HG03558 (cell line): Measurements from ENCODE around the gene HHIPL1.

Experiments
- ATAC-seq: cut with Tn5 transposase; IDR thresholded peaks from one replicate; pipeline ENCODE4 v1.9.1; 2021; ENCODE audit warnings: moderate number of reproducible peaks; ENCODE audit not compliant: unreplicated experiment; ENCODE audit errors: extremely low read depth

Gene HHIPL1

DNA sequence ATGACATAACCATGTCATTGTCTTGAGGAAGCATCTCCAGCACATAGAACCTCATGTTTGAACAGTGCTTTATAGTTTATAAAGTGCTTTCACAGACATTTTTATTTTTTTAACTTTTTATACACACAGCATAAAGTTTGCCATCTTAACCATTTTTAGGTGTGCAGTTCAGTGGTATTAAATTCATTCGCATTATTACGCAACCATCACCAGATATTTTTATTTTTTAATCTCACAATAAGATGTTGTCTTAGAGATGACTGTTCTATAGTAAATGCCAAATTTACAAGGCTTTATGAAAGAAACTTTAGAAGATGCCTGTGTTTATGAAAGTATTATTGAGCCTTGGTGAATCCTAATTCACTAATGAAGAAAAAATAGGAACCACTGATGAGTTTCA lies 59.1 kb downstream of the HHIPL1 start:
- ATAC-seq = no peak

DNA sequence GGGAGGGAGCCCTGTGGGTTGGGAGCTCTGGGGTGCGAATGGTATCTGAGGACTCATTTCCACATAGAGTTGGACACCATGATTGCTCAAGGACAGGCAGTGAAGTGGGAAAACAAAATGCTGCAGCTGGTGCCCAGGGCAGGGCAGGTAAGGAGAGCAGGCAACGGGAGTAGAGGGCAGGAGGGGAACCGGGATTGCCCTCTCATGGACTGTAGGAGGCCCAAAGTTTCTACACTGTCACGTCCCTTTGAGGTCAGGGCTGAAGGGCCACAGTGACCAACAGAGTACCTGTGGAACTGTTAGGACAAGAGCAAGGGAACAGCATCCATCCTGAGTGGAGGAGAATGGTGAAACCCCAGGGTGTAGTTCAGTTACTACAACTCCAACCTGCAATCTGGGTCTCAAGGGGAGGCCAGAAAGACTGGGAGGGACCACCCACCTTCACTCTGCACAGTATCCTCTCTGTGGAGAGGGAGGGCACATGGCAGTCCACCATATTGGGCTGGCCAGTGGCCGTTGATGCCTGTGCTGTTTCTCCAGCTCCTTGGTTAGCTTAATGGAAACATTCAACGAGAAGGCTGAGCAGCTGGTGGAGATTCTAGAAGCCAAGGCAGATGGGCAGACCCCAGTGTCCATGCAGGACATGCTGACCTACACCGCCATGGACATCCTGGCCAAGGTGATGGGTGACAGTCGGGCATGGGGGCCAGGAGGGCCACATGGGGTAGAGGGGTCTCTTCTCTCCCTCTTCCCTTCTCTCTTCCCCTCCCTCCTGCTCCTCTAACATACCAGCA lies 61.4 kb downstream of the HHIPL1 start:
- no peak for ATAC-seq

DNA sequence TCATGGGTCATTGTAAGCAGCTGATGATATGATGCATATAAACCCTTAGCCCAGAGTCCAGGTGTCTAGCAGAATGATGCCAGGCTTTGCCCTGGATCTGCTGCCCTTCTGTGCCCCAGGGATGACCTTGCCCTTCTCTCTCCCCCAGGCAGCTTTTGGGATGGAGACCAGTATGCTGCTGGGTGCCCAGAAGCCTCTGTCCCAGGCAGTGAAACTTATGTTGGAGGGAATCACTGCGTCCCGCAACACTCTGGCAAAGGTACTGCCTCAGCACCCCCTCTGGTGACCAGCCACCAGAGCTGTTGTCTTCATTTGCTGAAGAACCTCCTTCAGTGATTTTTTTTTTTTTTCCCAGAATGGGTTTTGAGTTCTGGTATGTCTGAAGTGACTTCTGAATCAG lies 62.5 kb downstream of the HHIPL1 start:
- no peak for ATAC-seq

DNA sequence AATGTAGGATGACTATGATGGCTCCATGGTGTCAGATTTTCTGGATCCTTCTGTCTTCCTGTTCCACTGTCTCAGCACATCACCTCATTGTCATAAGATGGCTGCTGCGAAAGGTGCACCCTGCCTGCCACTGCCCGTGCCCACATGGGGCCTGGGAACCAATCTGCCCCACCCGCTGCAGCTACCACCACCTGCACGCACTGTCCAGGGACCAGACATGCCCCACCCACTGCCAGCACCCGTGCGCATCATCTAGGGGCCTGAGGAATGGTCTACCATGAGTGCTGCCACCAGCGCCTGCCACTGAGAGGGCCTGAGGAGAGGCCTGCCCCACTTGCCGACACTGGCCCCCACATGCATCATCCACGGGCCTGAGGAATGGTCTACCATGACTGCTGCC lies 63.0 kb downstream of the HHIPL1 start:
- no peak for ATAC-seq

DNA sequence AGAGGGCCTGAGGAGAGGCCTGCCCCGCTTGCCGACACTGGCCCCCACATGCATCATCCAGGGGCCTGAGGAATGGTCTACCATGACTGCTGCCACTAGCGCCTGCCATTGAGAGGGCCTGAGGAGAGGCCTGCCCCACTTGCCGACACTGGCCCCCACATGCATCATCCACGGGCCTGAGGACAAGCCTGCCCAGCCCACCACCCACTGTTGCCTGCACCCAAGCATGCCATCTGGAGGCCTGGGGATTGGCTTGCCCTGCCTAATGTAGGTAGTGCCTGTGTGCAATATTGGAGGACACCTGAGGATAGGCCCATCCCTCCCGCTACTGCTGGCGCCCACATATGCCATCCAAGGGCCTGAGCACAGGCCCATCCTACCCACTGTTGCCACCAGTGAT lies 63.5 kb downstream of the HHIPL1 start:
- no peak for ATAC-seq

DNA sequence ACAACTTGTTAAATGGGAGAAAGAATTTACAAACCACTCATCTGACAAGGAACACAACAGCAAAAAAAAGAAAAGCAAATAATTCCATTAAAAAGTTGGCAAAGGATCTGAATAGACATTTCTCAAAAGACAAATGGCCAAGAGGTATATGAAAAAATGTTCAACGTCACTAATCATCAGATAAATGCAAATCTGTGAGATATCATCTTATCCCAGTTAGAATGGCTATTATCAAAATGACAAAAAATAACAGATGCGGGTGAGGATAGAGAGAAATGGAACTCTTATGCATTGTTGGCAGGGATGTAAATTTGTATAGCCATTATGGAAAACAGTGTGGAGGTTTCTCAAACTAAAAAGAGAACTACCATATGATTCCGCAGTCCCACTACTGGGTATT lies 69.0 kb downstream of the HHIPL1 start:
- no peak for ATAC-seq

DNA sequence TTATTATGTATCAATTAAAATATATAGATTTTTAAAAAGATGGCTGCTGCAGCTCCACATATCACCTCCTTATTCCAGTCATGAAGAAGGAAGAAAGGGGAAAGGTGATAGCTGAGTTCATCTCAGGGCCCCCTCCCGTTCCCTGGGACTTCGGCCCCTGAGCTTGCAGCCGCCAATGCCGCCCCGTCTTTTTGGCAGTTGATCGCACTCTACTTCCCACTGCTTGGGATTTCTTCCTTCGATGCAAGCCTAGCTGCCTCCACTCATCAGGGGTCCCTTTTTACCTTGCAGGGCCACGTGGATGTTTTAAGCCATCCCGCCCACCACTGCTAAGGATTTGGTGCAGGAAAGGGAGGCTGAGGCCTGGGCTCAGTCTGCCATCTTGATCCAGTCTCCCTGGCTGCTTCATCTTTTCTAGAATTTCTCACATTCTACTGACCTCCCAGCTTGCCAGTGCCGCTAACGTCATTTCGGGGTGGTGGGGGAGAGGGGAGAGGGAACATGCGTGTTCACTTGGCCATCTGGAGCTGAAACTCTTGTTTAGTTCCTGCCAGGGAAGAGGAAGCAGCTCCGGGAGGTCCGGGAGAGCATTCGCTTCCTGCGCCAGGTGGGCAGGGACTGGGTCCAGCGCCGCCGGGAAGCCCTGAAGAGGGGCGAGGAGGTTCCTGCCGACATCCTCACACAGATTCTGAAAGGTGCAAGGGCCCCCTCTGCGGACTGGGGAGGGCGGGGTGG lies 70.5 kb downstream of the HHIPL1 start:
- no peak for ATAC-seq

DNA sequence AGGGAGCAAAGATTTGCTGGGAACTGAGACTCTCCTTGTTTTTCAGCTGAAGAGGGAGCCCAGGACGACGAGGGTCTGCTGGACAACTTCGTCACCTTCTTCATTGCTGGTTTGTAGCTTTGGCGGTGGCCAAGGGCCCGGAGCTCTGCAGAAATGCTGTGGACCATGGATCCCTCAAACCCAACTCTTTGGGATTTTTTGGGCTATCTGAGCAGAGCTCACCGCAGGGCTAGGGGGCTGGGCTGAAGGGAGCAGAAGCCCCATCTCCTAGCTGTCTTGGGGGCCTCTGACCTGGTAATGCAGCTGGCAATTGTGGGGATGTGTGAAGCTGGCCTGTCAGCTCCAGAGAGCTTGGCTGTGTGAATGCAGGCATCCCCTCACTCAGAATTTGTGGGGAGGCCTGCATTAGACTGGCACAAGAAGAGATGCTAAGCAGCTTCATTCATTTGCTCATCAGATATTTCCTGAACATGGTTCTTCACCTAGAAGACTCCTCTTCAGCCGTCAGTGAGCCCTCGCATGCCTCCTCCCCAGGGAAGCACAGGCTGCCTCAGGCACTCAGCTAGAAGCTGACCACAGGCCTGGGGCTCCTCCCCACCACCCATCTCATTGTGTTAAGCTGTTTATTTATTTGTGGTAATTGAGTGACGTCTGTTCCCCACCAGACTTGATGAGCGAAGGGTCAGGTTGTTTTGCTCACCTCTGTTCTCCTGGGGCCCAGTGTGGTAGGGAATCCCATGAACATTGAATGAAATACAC lies 71.3 kb downstream of the HHIPL1 start:
- no peak for ATAC-seq

DNA sequence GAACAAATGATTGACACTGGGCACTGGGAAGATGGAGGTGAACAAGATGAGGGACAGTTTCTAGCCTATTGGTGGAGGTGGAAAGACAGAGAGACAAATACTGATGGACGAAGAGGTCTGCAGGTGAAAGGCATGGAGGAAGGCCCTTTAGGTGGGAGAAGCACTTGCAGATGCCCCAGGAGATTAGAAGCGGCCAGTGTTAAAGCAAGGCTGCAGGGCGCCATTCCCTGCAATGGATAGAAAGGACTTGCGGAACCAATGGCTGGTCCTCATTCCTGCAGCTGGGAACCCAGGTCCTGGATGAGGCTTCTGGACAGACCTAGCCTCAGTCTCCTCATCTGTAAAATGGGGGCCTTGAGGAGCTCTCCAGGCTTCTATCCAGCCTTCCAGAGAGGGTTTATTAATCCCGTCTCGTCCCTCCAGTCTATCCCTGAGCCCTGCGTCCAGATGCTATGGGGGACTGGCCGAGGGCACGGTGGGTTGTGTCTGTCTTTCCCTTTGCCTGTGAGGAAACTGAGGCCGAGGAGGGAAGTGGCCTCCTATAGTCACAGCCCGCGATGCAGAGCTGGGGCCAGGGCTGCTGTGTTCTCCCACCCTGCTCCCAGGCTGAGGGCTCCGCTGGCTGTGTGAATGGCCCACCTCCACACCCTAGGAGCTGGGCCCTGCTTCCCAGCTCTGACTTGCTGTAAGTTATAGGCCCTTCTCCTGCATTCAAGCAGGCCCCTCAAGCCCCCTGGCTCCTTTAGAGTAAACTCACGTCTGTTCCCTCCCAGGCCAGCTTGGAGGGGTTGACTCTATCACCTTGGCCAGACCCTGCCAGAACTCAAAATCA lies 72.1 kb downstream of the HHIPL1 start:
- ATAC-seq = no peak

DNA sequence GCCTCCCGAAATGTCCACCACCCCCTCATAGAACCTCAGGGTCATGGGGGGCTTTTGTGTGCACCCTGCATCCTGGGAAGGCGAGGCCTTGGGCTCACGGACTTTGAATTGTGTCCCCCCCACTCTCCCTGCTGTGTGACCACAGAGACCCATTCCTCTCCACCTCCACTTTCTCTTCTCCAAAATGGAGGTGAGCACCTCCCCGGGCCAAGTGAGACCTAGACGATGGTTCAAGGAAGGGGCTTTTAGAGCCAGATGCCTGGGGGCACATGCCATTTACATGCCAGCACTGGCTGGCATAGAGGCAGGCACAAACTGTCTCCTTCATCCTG lies 72.7 kb downstream of the HHIPL1 start:
- ATAC-seq = no peak

DNA sequence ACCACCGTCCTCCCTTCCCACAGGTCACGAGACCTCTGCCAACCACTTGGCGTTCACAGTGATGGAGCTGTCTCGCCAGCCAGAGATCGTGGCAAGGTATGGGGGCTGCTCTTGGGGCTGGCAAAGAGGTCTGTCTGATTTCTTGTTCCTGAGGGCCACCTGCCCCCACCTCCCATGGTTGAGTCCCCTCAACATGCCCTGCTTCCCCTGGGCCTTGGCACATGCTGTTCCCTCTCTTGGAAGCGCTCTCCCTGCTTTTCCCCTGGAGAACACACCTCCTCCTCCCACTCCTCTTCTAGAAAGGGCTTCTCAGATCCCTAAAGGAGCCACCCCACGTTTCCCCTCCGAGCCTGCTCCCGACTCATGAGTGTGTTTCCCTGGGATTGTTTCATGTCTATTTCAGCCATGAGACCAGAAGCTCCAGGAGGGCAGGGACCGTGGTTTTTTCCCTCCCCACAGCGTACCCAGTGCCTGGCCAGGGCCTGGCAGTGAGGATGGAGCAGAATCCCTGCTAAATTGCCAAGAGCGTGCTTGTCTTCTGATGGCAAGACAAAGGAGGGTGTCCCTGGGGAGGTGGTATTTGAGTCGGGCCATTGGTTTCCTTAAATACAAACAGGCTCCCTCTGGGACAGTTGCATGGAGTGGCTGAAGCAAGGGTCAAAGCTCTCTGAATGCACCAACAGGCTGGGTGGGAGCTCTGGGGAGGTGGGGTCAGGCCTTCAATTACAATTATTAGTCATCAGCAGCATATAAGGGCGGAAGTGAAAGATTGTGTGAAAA lies 73.3 kb downstream of the HHIPL1 start:
- no peak for ATAC-seq

DNA sequence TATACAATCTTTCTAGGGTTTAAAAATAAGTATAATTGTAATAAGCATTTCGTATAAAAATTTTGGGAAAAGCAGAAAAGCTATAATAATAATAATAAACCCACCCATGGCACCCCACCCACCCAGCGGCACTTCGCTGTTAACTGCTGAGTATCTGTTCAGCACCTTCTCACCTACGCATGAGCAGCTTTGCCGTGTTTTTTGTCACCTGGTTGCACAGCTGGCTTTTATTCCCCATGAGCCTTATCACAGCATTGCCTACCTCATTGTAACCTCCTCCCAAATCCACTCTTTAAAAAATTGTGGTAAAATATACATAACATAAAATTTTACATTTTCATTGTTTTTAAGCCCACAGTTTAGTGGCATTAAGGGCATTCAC lies 73.9 kb downstream of the HHIPL1 start:
- no peak for ATAC-seq

DNA sequence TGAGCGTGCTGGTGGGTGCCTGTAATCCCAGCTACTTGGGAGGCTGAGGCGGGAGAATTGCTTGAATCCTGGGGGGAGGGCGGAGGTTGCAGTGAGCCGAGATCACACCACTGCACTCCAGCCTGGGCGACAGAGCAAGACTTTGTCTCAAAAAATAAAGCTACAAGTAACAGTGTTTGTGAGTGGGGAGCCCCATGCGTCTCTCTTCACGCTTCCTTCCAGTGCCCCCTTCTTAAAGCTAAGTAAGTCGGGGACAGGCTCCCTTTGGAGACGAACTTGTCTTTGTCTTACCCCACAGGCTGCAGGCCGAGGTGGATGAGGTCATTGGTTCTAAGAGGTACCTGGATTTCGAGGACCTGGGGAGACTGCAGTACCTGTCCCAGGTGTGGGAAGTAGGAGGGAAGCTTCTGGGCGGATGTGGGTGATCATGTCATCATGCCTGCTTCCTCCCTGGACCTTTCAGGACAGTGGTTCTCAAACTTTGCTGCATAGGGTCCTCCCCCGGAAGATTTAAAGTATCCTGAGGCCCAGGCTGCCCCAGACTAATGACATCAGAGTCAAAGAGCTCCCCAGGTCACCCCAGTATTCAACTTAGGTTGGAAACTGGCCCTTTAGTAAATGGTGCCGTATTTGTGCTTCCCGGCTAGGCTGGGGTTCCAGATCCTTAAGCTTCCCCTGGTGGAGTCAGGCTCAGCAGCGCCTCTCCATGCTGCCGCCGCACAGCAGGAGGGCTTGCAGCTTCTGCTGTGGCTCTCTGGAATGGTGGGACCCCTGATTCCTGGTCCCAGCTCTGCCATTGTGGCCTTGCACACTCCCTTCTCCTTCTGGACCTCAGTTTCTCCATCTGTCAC lies 76.2 kb downstream of the HHIPL1 start:
- no peak for ATAC-seq

DNA sequence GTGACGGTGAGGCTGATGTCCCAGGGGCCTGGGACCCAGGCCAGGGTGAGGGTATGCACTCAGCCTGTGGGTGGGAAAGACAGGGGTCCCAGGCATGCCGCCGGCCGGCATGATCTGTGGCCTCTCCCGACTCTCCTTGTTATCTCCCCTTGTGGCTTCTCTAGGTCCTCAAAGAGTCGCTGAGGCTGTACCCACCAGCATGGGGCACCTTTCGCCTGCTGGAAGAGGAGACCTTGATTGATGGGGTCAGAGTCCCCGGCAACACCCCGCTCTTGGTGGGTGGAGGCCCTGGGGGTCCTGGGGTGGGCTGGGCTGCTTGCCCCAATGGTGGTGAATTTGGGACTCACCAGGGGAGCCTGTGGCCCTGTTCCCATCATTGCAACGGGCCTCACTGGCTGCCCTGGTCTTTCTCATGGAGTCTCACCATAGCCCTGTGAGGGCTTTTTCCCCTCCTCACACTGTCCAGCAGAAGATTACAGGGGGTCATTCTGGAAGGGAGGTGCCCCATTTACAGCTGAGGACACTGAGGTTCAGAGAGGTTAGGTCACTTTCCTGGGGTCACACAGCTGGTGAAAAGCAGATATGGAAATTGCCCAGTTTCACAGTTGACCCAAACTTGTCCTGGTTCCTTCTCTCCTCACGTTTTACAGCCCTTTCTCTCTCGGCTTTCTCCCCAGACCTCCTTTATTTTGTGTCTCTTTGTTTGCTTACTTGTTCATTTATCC lies 77.0 kb downstream of the HHIPL1 start:
- no peak for ATAC-seq

DNA sequence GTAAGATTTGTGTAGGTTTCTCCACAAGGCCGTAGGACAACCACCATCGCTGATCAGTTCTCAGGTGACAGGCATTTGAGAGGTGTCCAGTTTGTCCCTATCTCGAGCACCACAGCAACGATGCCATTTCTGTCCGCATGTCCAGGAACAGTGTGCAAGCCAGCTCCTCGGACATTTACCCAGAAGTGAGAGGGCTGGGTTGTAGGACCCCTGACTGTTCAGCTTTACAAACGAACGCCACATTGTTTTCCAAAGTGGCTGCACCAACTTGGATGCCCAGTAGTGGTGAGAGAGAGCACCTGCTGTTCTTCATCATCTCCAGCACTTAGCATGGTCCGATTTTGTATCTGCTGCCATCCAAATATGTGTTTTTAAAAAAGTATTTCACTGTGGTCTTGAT lies 77.8 kb downstream of the HHIPL1 start:
- ATAC-seq = no peak

DNA sequence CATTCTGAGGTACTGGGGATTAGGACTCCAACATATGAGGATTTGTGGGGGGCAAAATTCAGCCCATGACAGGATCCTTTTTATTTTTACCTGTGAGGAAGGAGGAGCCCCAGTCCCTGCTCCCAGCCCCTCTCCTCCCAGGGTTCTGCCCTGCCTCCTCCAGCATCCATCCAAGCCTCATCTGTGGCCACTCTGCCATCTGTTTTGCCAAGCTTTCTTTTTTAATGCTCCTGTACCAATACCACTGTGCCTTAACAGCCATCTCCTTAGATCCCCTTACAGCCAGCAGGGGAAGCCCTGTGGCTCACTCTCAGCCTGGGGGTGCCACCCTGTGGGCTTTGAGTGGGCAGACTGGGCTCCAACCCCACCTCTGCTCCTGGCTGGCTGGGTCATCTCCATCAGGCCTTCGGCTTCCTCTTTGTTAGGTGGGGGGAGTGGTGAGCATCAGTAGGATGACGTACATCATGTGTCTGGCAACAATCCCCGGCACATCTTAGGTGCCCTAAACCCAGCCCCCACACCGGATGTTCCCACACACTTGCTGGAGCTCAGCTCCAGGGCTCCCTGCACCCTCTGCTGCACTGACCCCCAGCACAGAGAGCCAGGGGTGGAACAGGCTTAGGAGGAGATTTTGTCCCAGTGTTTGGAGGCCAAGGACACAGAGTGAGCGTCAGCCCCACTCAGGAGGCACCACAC lies 79.4 kb downstream of the HHIPL1 start:
- ATAC-seq = no peak

DNA sequence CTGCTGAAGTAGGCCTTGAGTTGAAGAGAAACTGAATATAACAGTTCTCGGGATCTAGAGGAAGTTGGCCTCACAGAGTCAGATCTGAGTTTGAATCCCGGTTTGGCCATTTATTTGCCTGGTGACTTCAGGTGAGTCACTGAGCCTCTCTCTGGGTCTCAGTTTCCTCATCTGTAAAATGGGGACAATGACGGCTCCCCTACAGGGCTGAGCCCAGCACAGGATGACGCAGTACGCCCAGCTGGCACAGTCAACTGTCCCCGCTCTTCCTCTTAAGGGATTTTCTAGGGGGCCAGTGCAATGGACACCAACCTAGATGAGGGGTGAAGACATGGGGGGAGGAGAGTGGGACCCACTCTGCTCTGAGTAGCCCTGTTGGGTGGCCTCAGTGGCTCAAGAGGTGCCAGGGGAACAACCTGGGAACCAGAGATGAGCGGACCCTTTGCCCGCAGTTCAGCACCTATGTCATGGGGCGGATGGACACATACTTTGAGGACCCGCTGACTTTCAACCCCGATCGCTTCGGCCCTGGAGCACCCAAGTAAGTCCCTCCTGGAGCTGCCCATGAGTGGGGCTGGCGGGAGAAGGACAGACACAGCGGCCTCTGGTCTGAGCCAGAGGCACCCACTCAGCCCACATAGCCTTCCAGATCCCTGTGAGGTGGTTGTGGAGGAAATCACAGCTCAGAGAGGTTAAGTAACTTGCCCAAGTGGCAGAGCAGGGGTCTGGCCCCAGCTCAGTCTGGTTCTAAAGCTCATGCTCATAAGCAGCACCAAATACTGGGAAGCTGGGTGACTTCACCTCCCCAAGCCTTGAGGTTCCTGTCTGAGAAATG lies 80.2 kb downstream of the HHIPL1 start:
- no peak for ATAC-seq
